ENCODE measurements around the gene TMED4.
"Not testable (repeated sequence)": the region's sequence is repeated elsewhere in the genome, so short reads cannot be mapped to it uniquely, and the experiment has no call there.

Gene TMED4

DNA sequence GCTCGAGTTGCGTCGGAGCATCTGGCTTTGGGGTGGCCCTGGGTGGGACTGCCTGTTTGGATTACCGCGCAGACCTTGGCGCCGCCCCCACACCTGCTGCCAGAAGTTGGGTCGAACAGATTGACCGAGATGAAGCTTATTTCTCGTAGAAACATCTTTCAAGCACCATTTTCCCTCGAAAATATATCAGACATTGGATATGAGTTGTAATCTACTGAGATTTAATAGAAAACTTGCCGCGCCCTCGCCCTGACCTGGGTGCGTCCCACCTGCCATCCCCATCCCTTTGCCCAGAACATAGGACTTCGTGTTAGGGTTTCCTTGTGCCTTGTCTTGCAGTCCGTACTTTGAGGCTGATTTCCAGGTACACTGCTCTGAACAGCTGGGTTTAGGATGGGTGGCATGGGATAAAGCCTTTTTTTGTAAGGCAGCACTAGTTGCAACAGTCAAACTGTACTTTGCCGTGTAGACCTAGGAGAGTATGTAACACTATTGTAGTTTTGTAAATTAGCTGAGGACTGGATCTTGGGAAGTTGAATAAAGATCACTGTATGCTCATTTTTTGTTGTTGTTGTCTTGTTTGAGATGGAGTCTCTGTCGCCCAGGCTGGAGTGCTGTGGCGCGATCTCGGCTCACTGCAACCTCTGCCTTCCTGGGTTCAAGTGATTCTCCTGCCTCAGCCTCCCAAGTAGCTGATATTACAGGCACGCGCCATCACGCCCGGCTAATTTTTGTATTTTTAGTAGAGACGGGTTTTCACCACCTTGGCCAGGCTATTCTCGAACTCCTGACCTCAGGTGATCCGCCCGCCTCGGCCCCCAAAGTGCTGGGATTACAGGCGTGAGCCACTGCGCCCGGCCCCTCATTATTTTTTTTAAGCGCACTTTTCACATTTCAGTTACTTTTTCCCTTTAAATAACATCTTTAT lies 25.4 kb upstream of the TMED4 start:
- no peak for DNase-seq (ENCODE audit: low read depth)

DNA sequence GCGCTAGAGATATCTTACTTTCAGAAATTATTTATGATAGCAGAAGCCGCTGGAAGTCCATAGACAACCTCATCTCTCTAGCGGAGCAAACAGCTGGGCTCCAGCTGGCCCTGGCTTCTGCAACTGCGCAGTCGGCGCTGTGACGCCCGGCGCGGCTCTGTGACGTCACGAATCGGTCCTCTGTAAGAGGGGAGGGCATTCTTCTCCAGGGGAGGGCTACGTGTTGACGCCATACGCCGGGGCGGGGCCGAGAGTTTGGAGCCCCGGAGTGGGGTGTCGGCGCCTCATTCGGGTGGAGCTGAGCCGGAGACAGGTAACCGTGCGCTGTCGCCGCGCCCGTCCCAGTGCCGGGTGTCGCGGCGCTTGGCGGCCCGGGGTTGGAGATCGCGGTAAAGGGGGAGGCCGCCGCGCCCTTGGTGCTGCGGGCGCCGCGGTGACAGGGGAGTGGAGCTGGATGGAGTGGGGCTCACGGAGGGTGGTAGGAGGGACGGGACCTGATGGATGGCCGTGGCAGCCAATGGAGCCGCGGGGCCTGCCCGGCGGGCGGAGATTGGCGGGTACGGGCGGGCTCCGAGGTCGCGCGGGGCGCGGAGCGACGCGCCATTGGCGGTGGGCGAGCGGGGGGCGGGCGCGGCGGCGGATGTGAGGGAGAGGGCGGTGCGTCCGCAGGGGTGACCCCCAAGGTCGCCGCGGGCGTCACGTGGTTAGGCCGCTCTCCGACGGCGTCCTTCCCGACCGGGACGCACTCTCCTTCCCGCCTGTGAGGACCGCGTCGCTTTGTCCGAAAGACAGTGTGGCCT lies 24.5 kb upstream of the TMED4 start, which contains the start of gene OGDH:
Gene OGDH (plus strand): TSS at position 287 of the 800 bp plus-strand sequence. CDS start 17,717 bp downstream, outside the sequence.
- DNase-seq (ENCODE audit: low read depth), result peak; percentile 99

DNA sequence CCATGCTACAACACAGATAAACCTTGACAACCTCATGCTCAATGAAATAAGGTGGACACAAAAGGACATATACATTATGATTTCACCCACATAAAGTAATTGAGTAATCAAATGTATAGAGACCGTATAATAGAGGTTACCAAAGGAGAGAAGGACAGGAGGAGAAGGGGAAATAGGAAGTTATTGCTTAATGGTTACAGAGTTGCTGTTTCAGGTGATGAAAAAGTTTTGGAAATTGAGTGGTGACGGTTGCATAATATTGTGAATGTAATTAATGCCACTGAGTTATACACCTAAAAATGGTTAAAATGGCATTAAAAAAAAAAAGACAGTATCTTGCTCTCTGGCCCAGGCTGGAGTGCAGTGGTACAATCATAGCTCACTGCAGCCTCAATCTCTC lies 22.9 kb upstream of the TMED4 start:
- no peak for DNase-seq (ENCODE audit: low read depth)

DNA sequence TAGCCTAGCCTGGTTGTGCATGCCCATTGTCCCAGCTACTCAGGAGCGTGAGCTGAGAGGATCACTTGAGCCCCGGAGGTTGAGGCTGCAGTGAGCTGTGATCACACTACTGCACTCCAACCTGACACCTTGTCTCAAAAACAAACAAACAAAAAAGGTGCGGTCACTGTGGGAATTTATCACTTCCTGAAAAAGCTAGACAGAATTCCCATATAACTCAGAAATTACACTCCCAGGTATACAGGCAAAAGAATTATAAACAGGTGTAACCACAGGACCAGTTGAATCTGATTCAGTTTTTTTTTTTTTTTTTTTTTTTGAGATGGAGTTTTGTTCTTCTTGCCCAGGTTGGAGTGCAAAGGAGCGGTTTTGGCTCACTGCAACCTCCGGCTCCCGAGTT lies 21.2 kb upstream of the TMED4 start:
- DNase-seq (ENCODE audit: low read depth), result no peak

DNA sequence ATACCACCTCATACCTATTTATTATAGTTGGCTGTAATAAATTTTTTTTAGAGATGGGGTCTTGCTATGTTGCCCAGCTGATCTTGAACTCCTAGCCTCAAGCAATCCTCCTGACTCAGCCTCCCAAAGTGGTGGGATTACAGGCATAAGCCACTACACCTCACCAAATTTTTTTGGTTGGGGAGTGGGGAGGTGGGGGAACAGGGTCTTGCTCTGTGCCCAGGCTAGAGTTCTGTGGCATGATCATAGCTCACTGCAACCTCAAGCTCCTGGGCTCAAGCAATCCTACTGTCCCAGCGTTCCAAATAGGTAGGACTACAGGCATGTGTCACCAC lies 20.5 kb upstream of the TMED4 start:
- no peak for DNase-seq (ENCODE audit: low read depth)

DNA sequence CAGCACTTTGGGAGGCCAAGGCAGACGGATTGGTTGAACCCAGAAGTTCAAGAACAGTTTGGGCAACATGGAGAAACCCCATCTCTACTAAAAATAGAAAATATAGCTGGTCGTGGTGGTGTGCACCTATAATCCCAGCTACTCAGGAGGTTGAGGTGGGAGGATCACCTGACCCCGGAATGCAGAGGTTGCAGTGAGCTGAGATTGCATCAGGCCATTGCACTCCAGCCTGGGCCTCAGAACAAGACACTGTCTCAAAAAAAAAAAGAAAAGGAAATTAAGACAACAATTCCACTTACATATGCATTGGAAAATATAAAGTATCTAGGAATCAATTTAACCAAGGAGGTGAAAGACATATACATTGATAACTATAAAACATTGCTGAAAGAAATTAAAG lies 17.2 kb upstream of the TMED4 start:
- no peak for DNase-seq (ENCODE audit: low read depth)

DNA sequence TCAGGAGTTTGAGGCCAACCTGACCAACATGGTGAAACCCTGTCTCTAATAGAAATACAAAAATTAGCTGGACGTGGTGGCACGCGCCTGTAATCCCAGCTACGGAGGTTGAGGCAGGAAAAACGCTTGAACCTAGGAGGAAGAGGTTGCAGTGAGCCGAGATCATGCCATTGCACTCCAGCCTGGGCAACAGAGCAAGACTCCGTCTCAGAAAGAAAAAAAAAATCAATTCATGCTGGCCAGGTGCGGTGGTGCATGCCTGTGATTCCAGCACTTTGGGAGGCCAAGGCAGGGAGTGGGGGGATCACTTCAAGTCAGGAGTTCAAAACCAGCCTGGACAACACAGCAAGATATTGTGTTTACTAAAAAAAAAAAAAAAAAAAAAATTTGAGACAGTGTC lies 15.2 kb upstream of the TMED4 start:
- DNase-seq (ENCODE audit: low read depth), result not testable (repeated sequence)

DNA sequence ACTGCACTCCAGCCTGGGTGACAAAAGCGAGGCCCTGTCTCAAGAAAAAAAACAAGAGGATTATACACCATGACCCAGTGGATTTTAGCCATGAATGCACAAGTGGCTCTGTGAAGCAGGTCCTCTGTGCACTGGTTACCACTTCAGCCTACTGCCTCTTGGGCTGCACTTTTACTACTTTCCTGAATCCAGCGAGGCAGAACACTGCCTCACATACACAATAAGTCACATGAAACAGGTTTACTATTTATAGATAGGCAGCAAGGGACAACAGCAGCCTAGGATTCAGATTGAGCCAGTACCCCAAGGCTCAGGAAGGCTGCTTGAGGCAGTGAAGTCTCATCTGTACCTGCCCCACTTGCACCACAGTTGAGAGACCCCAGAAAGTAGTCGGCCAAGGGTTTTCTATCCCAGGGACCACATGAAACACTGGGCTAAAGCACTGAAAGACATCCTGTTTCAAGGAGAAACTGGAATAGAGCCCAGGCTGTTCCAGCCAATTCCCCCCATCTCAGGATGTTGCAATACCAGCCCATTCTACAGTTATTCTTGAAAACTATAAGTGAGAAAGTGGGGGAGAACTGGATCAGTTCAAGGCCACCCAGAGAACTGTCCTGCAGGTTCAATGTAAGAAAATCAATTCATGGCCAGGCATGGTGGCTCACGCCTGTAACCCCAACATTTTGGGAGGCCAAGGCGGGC lies 14.1 kb upstream of the TMED4 start:
- no peak for DNase-seq (ENCODE audit: low read depth)

DNA sequence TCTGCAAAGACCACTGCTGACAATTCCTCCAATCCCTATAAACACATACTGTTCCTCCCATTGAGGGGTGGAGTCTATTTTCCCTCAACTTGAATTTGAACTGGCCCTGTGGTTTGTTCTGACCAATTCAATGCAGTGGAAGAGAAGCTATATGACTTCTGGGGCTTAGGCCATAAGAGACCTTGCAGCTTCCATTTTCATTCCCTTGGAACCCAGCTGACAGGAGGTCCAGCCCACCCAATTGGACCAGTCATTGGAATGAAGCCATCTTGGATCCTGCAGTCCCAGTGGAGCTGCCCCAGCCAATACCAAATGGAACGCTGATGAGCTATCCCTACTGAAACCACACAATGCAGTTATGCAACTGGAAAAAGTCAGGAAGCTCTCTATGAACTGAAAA lies 8.9 kb upstream of the TMED4 start:
- no peak for DNase-seq (ENCODE audit: low read depth)

DNA sequence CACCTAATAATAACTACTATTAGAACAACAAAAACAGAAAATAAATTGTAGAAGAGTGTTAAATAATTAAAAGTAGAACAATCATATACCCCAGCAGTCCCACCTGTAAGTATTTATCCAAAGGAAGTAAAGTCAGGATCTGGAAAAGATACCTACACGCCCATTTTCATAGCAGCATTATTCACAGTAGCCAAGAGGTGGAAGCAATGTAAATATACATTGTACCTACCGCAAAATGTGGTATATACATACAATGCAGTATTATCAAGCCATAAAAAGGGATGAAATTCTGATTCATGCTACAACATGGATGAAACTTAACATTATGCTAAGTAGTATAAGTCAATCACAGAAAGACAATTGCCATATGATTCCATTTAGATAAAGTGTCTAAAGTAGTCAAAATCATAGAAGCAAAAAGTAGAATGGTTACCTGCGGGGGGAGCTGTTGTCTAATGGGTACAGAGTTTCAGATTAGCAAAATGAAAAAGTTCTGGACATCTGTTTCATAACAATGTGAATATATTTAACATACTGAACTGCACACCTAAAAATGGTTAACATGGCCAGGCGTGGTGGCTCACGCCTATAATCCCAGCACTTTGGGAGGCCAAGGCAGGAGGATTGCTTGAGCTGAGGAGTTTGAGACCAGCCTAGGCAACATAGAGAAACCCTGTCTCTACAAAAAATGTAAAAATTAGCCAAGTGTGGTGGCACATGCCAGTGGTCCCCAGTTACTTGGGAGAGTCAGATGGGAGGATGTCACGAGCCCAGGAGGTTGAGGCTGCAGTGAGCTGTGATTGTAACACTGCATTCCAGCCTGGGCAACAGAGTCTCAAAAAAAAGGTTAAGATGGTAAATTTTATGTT lies 6.0 kb upstream of the TMED4 start:
- DNase-seq (ENCODE audit: low read depth), result peak; percentile 47

DNA sequence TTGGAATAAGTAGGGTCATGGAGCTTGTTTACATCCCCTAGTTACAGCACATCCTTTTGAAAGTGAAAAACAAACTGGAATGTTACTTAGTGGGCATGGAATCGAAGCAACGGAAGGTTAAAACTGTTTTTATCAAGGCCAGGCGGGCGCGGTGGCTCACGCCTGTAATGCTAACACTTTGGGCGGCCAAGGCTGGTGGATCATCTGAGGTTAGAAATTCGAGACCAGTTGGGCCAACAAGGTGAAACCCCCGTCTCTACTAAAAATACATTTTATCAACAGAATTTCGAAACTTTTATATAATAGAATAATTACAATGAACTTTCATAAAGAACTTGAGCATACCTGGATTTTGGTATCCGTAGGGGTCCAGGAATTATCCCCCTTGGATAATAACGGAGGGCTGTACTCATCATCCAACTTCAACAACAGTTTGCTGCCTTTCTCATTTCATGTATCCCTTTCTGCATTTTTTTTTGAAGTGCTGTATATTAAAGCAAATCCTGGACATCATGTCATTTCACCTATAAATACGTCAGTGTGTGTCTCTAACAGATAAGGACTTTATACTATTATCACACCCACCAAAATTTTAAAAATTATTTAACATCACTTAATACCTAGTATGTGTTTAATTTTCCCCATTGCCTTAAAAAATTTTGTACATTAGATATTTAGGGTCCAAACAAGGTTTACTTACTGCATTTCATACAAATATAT lies 1.3 kb upstream of the TMED4 start:
- DNase-seq (ENCODE audit: low read depth), result no peak

DNA sequence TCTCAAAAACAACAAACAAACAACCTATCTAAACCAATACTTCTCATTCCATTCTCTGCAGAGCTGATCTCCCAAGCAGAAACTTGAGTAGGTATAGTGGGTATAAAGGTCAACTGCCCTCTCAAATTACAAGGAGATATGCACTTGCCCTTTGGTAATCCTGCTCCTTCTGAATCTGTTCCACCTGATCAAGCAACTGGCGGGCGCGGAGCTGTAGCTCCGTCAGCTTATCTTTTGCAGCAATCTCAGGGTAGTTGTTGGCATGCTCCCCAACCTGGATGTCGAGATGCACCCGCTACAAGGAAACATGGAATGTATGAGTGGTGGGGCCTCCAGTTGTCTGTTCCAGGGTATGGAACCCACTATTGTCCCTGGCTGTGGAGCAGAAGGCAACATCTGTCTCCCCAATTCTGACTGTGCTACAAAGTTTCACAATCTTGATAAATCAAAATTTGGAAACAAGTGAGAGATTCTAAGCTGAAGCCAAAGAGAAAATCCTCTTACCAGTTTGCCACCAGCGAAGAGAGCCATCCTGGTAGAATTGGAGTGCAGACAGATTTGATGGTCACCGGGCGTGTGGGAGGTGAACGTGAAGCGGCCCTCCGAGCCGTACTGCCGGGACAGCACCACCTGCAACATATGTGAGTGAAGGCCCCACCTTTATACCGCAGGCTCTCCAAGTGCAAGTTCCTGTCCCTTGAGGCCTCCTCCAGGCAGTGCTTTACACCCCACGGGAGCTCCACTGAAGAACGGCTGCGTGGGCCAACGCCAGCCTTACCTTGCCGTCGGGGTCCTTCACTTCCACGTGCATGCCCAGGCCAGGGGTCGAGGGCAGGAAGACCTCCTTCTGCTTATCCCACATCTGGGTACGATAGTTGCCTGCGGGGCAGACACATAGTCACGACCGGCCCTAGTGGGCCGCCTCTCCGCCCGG lies 819 bp downstream of the TMED4 start:
- peak; percentile 28 for DNase-seq (ENCODE audit: low read depth)

DNA sequence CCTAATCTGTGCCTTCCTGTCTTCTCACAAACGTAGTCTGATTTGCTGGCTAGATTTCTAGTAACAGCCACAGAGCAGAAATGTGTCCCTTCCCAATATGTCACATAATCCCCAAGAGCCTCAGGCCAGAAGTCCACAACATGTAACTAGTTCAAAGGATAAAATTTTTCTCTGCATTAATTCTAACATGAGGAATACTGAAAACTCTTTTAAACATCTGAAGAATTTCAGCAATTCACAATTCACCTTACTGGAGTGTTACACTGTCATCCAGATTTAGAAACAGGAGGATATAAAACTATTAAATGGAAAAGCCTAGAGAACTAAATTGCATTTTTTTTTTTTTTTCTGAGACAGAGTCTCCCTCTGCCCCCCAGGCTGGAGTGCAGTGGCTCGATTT lies 5.8 kb downstream of the TMED4 start:
- no peak for DNase-seq (ENCODE audit: low read depth)

DNA sequence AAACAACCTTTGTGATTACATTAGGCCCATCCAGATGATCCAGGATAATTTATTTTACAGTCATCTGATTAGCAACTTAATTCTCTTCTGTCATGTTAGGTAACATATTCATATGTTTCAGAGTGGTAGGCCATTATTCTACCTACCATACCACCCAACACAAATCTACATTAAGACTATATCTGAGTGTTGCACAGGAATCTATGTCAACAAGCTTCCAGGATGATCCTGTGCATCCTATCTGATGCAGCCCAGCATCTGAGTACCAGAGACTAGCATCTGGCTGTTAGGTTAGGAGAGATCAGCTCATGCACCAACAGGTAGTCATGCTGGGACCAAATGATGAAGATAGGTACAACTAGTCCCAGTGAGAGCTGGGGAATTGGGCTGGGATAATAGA lies 7.0 kb downstream of the TMED4 start:
- no peak for DNase-seq (ENCODE audit: low read depth)

DNA sequence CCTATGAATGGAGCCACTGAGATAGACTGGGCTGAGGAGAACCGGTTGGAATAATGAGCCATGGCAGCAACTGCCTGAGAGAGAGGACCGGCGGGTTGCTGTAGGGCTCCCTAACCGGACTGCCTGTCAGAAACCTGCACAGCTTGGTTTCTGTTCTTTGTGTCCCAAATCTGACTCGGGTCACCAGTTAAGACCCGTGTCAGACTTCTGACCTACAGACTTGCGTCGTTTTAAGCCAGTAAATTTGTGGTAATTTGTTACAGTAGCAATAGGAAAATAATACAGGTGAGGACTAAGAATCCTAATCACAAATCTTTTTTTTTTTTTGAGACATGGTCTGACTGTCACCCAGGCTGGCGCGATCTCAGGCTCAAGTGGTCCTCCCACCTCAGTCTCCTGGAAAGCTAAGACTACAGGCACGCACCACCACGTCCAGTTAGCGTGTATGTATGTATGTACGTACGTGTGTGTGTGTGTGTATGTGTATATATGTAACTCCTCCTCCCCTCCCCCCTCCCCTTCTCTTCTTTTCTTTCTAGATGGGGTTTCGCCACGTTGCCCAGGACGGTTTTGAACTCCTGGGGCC lies 7.7 kb downstream of the TMED4 start:
- DNase-seq (ENCODE audit: low read depth), result no peak

DNA sequence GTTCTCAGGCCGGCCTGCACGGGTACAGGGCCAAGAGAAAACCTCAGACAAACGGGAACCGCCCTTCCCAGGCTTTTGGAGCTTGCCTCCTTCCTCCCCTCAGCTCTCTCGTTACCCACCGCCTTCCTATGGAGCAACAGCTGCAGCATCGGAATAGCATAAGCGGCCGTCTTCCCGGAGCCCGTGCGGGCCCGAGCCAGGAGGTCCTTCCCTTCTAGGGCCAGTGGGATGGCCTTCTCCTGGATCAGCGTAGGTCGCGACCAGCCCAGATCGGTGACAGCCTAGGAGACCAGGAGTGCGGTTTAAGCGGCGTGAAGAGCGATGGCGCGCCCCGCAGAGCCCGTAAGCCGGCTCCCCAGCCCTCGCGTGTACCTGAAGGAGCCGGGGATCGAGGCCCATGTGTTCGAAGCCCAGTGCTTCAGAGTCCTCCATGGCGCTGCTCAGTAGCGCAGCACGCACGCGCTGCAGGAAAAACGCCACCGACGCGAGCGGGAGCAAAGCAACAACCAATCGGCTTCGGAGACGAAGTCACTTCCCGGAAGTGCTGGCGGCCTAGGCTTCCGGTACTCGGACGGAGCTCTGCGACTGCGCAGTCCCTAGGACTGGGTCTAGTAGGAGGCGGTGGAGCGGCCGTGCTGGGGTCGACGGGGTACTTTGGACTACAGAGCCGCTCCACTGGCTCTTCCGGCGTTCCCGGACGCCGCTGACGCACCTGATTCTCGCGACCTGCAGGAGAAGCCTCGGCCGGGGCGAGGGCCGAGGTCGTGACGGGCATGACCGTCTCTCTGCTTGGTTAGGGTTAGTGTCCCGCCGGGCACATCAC lies 8.4 kb downstream of the TMED4 start, which contains the start of gene DDX56:
Gene DDX56 (minus strand): TSS at position 445 of the 823 bp plus-strand sequence. CDS start 13 bp downstream, at position 432.
- DNase-seq (ENCODE audit: low read depth), result peak; percentile 88

DNA sequence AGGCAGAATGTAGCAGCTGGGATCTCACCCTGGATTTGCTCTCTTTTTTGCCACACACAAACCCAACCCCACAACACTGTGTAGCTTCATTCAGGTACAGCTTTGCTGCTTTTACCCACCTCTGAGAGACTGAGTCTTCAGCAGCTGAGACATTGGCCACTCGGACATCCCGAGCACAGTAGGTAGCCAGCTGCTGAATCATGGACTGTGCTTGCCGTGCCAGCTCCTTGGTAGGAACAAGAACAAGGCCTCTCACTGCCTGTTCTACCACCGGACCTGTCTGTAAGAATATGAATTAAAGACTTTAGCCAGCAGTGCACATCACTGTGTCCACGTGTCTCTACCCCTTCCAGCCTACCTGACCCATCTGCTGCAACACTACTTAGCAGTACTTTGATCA lies 9.3 kb downstream of the TMED4 start:
- DNase-seq (ENCODE audit: low read depth), result no peak

DNA sequence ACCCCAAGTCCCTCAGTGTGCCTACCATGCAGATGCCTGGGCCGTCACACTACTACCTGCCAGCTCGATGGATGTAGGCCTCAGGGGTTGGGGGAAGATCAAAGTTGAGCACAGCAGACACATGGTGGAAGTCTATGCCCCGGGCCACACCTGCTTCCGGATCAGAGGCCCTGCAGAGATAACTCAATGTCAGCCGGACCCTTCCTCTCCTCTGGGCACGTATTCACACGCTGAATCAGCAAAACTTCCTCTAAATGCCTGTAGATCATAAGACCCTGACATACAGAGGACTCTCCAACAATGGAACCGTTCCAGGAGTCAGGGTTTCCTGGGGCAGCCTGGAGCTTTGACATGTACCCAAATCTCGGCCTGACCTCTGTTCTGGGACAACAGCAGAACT lies 12.1 kb downstream of the TMED4 start:
- DNase-seq (ENCODE audit: low read depth), result no peak

All from T follicular helper cell (primary cell).